Mucosa of descending colon (tissue), 3 donors: ENCODE results near the gene KRTAP4-3. TPM values are rescaled to one million over a fixed set of nuclear protein-coding genes. Genes with fewer than 3 reads are reported as not detected.

ENCODE experiments used
- ATAC-seq: fragments of 200-7000 bp; cut with Tn5 transposase; one replicate; pipeline ENCODE4 v1.9.1; 2020; ENCODE audit warnings: mild to moderate bottlenecking, moderate library complexity
- DNase-seq, 3 donors: peaks; one replicate each; pipeline ENCODE4 v3.0.0-alpha.2; 2020
- H3K36me3 ChIP-seq: fragments of 200-600 bp; one replicate; pipeline ENCODE4 v1.8.0; 2021; ENCODE audit warnings: low read depth, mild to moderate bottlenecking
- H3K4me1 ChIP-seq: fragments of 200-600 bp; one replicate; pipeline ENCODE4 v1.8.0; 2021; ENCODE audit warnings: low read depth, mild to moderate bottlenecking
- H3K4me3 ChIP-seq: fragments of 200-600 bp; one replicate; pipeline ENCODE4 v1.8.0; 2021; ENCODE audit warnings: mild to moderate bottlenecking
- H3K9me3 ChIP-seq: fragments of 200-600 bp; one replicate; pipeline ENCODE4 v1.8.0; 2021; ENCODE audit warnings: mild to moderate bottlenecking
- CTCF ChIP-seq: fragments of 200-600 bp; IDR thresholded peaks from one replicate; pipeline ENCODE4 v1.8.0; 2022; ENCODE audit warnings: antibody characterized with exemption, mild to moderate bottlenecking
- intact Hi-C, 2 donors: fragments of 100-400 bp; cut with DNase I in 1 of 2; cut with micrococcal nuclease in 1 of 2; formaldehyde crosslinking; loops; one replicate each; pipeline versions ENCODE4 v1.11.0 to v1.11.1; 2022; cut with DNase I, micrococcal nuclease
- total RNA-seq, 3 donors: library from RNA; stranded (reverse); fragmentation: NEBNext Ultra II Directional in 2 of 3; extraction: Animal tissue kit (Norgen Biotek cat#: 25700) in 2 of 3; gene quantifications; one replicate each; pipeline versions ENCODE4 v1.2.1 to v1.2.4, GENCODE V29; 2021 to 2023
- donor health status: DM: no; HTN: no; CAD: no; lungs with moderate emphysema.
- donor health status: DM: no; HTN: no; CAD: no.
- donor health status: DM: no; HTN: yes; CAD: no.

KRTAP4-3 gene
- total RNA-seq, 3 donors from 2014 or later, result not detected

DNA sequence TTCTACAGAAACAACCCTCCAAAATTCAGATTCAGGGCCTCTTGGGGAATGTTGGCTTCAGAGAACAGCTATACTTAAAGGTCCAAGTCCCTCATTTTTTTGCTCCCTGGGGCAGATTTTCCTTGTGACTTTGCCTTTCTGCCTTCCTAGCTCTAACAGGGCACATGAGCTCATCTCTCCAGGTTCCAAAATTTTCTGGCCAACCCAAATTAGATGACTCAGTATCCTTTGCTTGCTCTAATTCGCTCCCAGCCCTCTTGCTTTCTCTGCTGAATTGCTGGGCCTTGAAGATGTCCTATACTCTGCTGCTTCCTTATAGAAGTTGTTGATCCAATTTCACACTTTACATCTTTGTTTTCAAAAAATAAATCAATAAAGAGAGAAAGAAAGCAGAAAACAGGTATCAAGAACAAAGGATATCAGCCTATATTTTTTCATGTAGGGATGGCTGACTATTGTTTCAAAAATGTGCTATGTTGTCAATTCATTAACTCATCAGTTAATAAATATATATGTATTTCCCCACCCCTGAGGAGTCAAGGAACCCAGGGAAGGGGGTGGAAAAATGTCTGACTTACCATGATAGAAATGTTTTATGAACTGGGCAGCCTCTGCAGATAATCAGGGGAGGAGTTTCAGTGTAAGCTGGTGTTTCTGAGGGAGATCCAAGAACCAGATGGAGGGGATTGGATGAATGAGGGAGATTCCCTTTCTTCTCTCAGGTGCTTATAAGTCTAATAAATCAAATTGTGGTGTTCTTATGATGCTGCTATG, 11.0 kb upstream of the KRTAP4-3 start:
- intact Hi-C loops, result no loop called here
- H3K4me3 ChIP-seq, result no peak overlapping the region
- no peaks in the 10 kb centered on the region for H3K9me3 ChIP-seq
- H3K4me1 ChIP-seq, result no peaks in the 10 kb centered on the region
- DNase-seq (no peak), ATAC-seq (no peak)
- no peak for TF ChIP-seq CTCF
- no peaks in the 10 kb centered on the region for H3K36me3 ChIP-seq

DNA sequence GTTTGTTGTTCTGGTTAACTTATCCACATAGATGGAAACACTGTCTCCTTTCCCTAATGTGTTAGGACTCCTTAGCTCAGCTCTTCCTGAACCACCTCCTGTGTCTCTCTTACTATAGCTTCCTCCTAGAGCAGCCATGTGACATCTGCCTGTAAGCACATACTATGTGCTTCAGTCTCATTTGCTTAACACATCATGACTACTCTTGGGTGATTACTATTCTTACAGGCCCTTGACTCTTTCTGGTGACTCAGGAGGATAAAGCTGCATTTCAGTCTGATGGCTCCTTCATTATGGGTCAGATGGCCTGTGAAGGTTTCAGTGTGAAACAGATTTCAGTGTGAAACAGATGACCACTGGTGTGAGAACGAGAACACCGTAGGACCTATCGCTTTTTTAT, 10.3 kb upstream of the KRTAP4-3 start:
- Histone ChIP-seq H3K9me3 (no peaks in the 10 kb centered on the region), H3K4me1 (no peaks in the 10 kb centered on the region), H3K36me3 (no peaks in the 10 kb centered on the region), H3K4me3 (no peak overlapping the region)
- ATAC-seq (peak; percentile 11), DNase-seq (no peak)
- intact Hi-C loops, result no loop called here
- no peak for TF ChIP-seq CTCF

DNA sequence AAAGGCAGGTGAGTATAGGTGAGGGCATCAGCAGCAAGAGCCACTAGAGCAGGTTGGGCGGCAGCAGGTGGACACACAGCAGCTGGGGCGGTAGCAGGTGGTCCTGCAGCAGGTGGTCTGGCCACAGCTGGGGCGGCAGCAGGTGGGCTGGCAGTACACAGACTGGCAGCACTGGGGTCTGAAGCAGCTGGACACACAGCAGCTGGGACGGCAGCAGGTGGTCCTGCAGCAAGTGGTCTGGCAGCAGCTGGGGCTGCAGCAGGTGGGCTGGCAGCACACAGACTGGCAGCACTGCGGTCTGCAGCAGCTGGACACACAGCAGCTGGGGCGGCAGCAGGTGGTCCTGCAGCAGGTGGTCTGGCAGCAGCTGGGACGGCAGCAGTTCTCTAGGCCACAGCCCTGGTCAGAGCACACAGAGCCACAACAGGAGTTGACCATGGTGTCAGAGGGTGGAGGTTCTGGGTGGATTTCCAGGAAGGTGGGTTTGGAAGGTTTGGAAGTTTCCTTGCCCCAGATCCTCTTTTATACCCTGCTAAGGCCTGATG, 9.8 kb upstream of the KRTAP4-3 start, which contains the start of gene KRTAP4-2:
Gene KRTAP4-2 (minus strand): TSS at position 495 of the 545 bp plus-strand sequence. CDS start 57 bp downstream, at position 438.
- intact Hi-C loops, result no loop called here
- ATAC-seq, result no peak

DNA sequence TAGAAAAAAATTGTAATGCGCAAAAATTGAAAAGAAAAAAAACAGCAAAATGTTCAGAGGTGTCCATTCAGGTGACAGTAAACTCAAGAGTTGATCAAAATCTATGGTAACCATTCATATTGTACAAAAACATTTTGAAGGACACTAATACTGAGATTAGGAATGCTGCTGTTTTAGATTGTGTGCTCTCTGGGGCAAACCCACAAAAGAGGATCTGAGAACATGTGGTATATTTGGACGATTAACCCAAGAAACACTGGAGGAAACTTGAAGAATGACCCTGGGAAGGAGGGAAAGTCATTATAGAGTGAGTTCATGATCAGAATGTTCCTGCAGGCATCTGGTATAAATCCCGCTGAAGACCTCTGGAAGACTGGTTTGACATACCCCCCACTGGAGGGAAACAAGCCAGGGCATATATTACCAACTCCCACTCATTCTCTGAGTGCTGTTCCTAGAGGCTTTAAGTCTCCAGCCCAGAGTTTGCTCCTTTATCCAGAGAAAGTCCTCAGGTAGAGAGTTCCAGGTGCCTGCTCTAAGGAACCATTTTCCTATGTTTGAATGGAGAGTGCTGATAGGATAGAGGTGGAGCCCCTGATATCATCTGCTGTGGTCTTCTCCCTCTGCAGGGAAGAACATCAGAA, 8.8 kb upstream of the KRTAP4-3 start:
- Histone ChIP-seq H3K4me3 (no peak overlapping the region), H3K9me3 (no peaks in the 10 kb centered on the region), H3K36me3 (no peaks in the 10 kb centered on the region), H3K4me1 (no peaks in the 10 kb centered on the region)
- TF ChIP-seq CTCF, result no peak
- intact Hi-C loops, result no loop called here
- DNase-seq, result no peak
- ATAC-seq, result no peak

More for the DNA sequence above, 9.8 kb upstream of the KRTAP4-3 start, which contains the start of gene KRTAP4-2:
- H3K4me3 ChIP-seq, result no peak within 1 kb of the TSS
- H3K36me3 ChIP-seq, result no peaks in the 10 kb centered on the region
- no peaks in the 10 kb centered on the region for H3K9me3 ChIP-seq
- no peak for DNase-seq
- no peaks in the 10 kb centered on the region for H3K4me1 ChIP-seq
- TF ChIP-seq CTCF, result no peak

- intact Hi-C loops, result no loop called here
- Histone ChIP-seq H3K36me3 (no peaks in the 10 kb centered on the region), H3K4me3 (no peak overlapping the region), H3K4me1 (no peaks in the 10 kb centered on the region), H3K9me3 (no peaks in the 10 kb centered on the region)
- no peak for DNase-seq
- TF ChIP-seq CTCF, result no peak
- ATAC-seq, result no peak
These were observed 3.9 kb upstream of the KRTAP4-3 start for GRCh38 chr17:41171886-41172285.
